Measurements from ENCODE around the gene IGF2.

IGF2 gene

GRCh38 chr11:2086239-2087040 is 52.7 kb downstream of the IGF2 start:
- H2AFZ ChIP-seq (ENCODE audit: low read length, unreplicated experiment): no peak overlapping the region
- H3K4me1 ChIP-seq (ENCODE audit: control insufficient read depth, insufficient read depth, low read length, unreplicated experiment): no peaks in the 10 kb centered on the region
- no peaks in the 10 kb centered on the region for H3K79me2 ChIP-seq (ENCODE audit: control insufficient read depth, insufficient read depth, low read length, unreplicated experiment)
- H3K4me3 ChIP-seq (ENCODE audit: low read depth, low read length): no peak overlapping the region
- no peaks in the 10 kb centered on the region for H3K27me3 ChIP-seq (ENCODE audit: insufficient read depth, low read length)
- no peaks in the 10 kb centered on the region for H3K36me3 ChIP-seq (ENCODE audit: insufficient read depth, low read length)
- H3K27ac ChIP-seq (ENCODE audit: low read depth, low read length): no peak overlapping the region

- Histone ChIP-seq H3K27ac (ENCODE audit: low read depth, low read length) (no peak overlapping the region), H3K79me2 (ENCODE audit: control insufficient read depth, insufficient read depth, low read length, unreplicated experiment) (no peaks in the 10 kb centered on the region), H3K27me3 (ENCODE audit: insufficient read depth, low read length) (no peaks in the 10 kb centered on the region), H3K36me3 (ENCODE audit: insufficient read depth, low read length) (no peaks in the 10 kb centered on the region), H3K4me3 (ENCODE audit: low read depth, low read length) (no peak overlapping the region), H3K4me1 (ENCODE audit: control insufficient read depth, insufficient read depth, low read length, unreplicated experiment) (no peaks in the 10 kb centered on the region), H2AFZ (ENCODE audit: low read length, unreplicated experiment) (no peak overlapping the region)
These were observed 53.7 kb downstream of the IGF2 start for GRCh38 chr11:2085251-2086066.

GRCh38 chr11:2084721-2085120 is 54.5 kb downstream of the IGF2 start:
- Histone ChIP-seq H3K27ac (ENCODE audit: low read depth, low read length) (no peak overlapping the region), H3K4me1 (ENCODE audit: control insufficient read depth, insufficient read depth, low read length, unreplicated experiment) (no peaks in the 10 kb centered on the region), H3K4me3 (ENCODE audit: low read depth, low read length) (no peak overlapping the region)

More at GRCh38 chr11:2084721-2085120, 54.5 kb downstream of the IGF2 start:
- H3K27me3 ChIP-seq (ENCODE audit: insufficient read depth, low read length): no peaks in the 10 kb centered on the region
- no peak overlapping the region for H2AFZ ChIP-seq (ENCODE audit: low read length, unreplicated experiment)
- no peaks in the 10 kb centered on the region for H3K36me3 ChIP-seq (ENCODE audit: insufficient read depth, low read length)
- H3K79me2 ChIP-seq (ENCODE audit: control insufficient read depth, insufficient read depth, low read length, unreplicated experiment): no peaks in the 10 kb centered on the region
